GM23338 (cell line): Measurements from ENCODE around the gene CFL2. TPM values are rescaled to one million over a fixed set of nuclear protein-coding genes. Genes with fewer than 3 reads are reported as not detected.
"Not testable (repeated sequence)": the region's sequence is repeated elsewhere in the genome, so short reads cannot be mapped to it uniquely, and the experiment has no call there.

ENCODE experiments used
- ATAC-seq: fragments of 200-7000 bp; cut with Tn5 transposase; 3 replicates; pipeline ENCODE4 v1.9.1; 2020
- DNase-seq: peaks from one replicate; pipeline ENCODE4 v3.0.0-alpha.2; 2015; ENCODE audit warnings: low spot score
- H2AFZ ChIP-seq: fragments of 200-600 bp; sonication (generic); 2 replicates; pipeline ENCODE4 v1.8.0; 2016; ENCODE audit warnings: antibody characterized with exemption, mild to moderate bottlenecking, moderate library complexity
- H3F3A ChIP-seq: fragments of 200-600 bp; sonication (generic); replicated peaks from 2 replicates; pipeline ENCODE4 v1.8.0; 2017; ENCODE audit warnings: antibody characterized with exemption, mixed run types, low read depth
- H3K27ac ChIP-seq: fragments of 200-600 bp; sonication (generic); 2 replicates; pipeline ENCODE4 v1.6.1; 2016; ENCODE audit warnings: low read depth
- H3K27me3 ChIP-seq: fragments of 200-600 bp; sonication (generic); 2 replicates; pipeline ENCODE4 v1.8.0; 2016; ENCODE audit warnings: mild to moderate bottlenecking, mixed run types, moderate library complexity; ENCODE audit not compliant: insufficient read depth
- H3K36me3 ChIP-seq: fragments of 200-600 bp; sonication (generic); 2 replicates; pipeline ENCODE4 v1.8.0; 2016; ENCODE audit warnings: mild to moderate bottlenecking; ENCODE audit not compliant: insufficient read depth
- H3K4me1 ChIP-seq: fragments of 200-600 bp; sonication (generic); 2 replicates; pipeline ENCODE4 v1.8.0; 2016; ENCODE audit warnings: mild to moderate bottlenecking, moderate library complexity; ENCODE audit not compliant: insufficient read depth
- H3K4me2 ChIP-seq: fragments of 200-600 bp; sonication (generic); 2 replicates; pipeline ENCODE4 v1.7.1; 2017; ENCODE audit warnings: mixed run types
- H3K4me3 ChIP-seq: fragments of 200-600 bp; sonication (generic); 2 replicates; pipeline ENCODE4 v1.6.1; 2016; ENCODE audit warnings: mixed run types
- H3K79me2 ChIP-seq: fragments of 200-600 bp; sonication (generic); replicated peaks from 2 replicates; pipeline ENCODE4 v1.8.0; 2017; ENCODE audit warnings: mild to moderate bottlenecking; ENCODE audit not compliant: insufficient read depth
- H3K9me2 ChIP-seq: fragments of 200-600 bp; sonication (generic); 2 replicates; pipeline ENCODE4 v1.8.0; 2017; ENCODE audit not compliant: insufficient read depth
- H4K20me1 ChIP-seq: fragments of 200-600 bp; sonication (generic); replicated peaks from 2 replicates; pipeline ENCODE4 v1.8.0; 2017; ENCODE audit warnings: mild to moderate bottlenecking; ENCODE audit not compliant: insufficient read depth
- H3K27ac Mint-ChIP-seq: 2 replicates; pipeline ENCODE4 v1.8.0; 2020; ENCODE audit warnings: inconsistent platforms, mild to moderate bottlenecking, moderate library complexity, mixed read lengths
- H3K27me3 Mint-ChIP-seq: 3 replicates; pipeline ENCODE4 v1.8.0; 2022; ENCODE audit warnings: low read depth, mild to moderate bottlenecking, moderate library complexity, mixed read lengths, inconsistent platforms; ENCODE audit not compliant: insufficient read depth, poor library complexity
- H3K36me3 Mint-ChIP-seq: 3 replicates; pipeline ENCODE4 v1.8.0; 2021; ENCODE audit warnings: low read depth, mild to moderate bottlenecking, inconsistent platforms, moderate library complexity, mixed read lengths
- H3K4me1 Mint-ChIP-seq: 3 replicates; pipeline ENCODE4 v1.8.0; 2020; ENCODE audit warnings: mild to moderate bottlenecking, inconsistent platforms, mixed read lengths
- H3K4me3 Mint-ChIP-seq: 3 replicates; pipeline ENCODE4 v1.8.0; 2021; ENCODE audit warnings: moderate library complexity, mild to moderate bottlenecking, inconsistent platforms, mixed read lengths
- H3K9me3 Mint-ChIP-seq: 3 replicates; pipeline ENCODE4 v1.8.0; 2020; ENCODE audit warnings: moderate library complexity, mild to moderate bottlenecking, inconsistent platforms, mixed read lengths
- CTCF ChIP-seq, 2 experiments: fragments of 200-600 bp in 1 of 2; sonication (generic) in 1 of 2; conservative IDR thresholded peaks; 2 replicates each; pipeline versions ENCODE4 v1.5.1 to v1.6.1; 2016 to 2017; ENCODE audit warnings: antibody characterized with exemption in 2 of 2, low read depth in 2 of 2, mild to moderate bottlenecking in 2 of 2, moderate library complexity in 1 of 2
- EZH2 ChIP-seq: fragments of 200-600 bp; sonication (generic); IDR thresholded peaks from one replicate; pipeline ENCODE4 v1.8.0; 2017; ENCODE audit warnings: antibody characterized with exemption, mild to moderate bottlenecking, low read depth; ENCODE audit not compliant: unreplicated experiment
- JUNB ChIP-seq: IDR thresholded peaks from one replicate; pipeline ENCODE4 v1.6.1; 2016; ENCODE audit warnings: antibody characterized with exemption; ENCODE audit not compliant: unreplicated experiment
- NANOG ChIP-seq: IDR thresholded peaks from 2 replicates; pipeline ENCODE4 v1.6.1; 2016; ENCODE audit warnings: antibody characterized with exemption, borderline replicate concordance
- POLR2AphosphoS5 ChIP-seq: IDR thresholded peaks from 2 replicates; pipeline ENCODE4 v1.6.1; 2016; ENCODE audit warnings: antibody characterized with exemption, low read depth
- STAT1 ChIP-seq: IDR thresholded peaks from one replicate; pipeline ENCODE4 v1.6.1; 2016; ENCODE audit warnings: antibody characterized with exemption; ENCODE audit not compliant: unreplicated experiment
- ZNF114 ChIP-seq: fragments of 250-450 bp; sonication (Bioruptor Pico); IDR thresholded peaks from 2 replicates; pipeline ENCODE4 v1.5.0; 2020; ENCODE audit warnings: mild to moderate bottlenecking, moderate library complexity
- ZNF331 ChIP-seq: fragments of 250-450 bp; sonication (Bioruptor Pico); IDR thresholded peaks from 2 replicates; pipeline ENCODE4 v1.5.0; 2020; ENCODE audit warnings: low read depth, mild to moderate bottlenecking, moderate library complexity
- ZNF462 ChIP-seq: fragments of 250-450 bp; sonication (Bioruptor Pico); IDR thresholded peaks from 2 replicates; pipeline ENCODE4 v1.5.0; 2020; ENCODE audit warnings: mild to moderate bottlenecking, moderate library complexity
- polyA plus RNA-seq: library from polyadenylated mRNA; unstranded; fragments of >200 nt; fragmentation: Nextera tagmentation; extraction: Ambion mirVana; gene quantifications from 2 replicates; pipeline ENCODE4 v1.2.1, GENCODE V29; 2016
- total RNA-seq: library from RNA; depleted of rRNA; stranded (reverse); fragments of >200 nt; shearing (Covaris generic); gene quantifications from 2 replicates; pipeline ENCODE4 v1.2.3, GENCODE V29; 2014

CFL2 gene
- total and polyA plus RNA-seq, 2 experiments from 2014 or later, result 10.9 to 14.8 TPM

GRCh38 chr14:34699873-34700621 lies 14.3 kb downstream of the CFL2 start:
- Histone ChIP-seq H2AFZ (no peak overlapping the region), H3K4me1 (no peaks in the 10 kb centered on the region), H3K9me2 (no peaks in the 10 kb centered on the region), H3K27me3 (no peaks in the 10 kb centered on the region), H4K20me1 (no peaks in the 10 kb centered on the region), H3K4me2 (no peak overlapping the region), H3K27ac (no peak overlapping the region), H3F3A (no peaks in the 10 kb centered on the region), H3K79me2 (no peaks in the 10 kb centered on the region), H3K36me3 (no peaks in the 10 kb centered on the region), H3K4me3 (no peak overlapping the region)
- TF ChIP-seq ZNF114, result no peak
- TF ChIP-seq STAT1, result no peak
- TF ChIP-seq EZH2, result no peak
- no peak for TF ChIP-seq NANOG
- no peak for TF ChIP-seq POLR2AphosphoS5
- no peak for TF ChIP-seq ZNF331
- no peak for TF ChIP-seq ZNF462
- TF ChIP-seq JUNB, result no peak
- TF ChIP-seq CTCF (conservative IDR thresholded peaks at IDR 0.05; ENCODE audit: low read depth in 2 of 2), result no peak
- ATAC-seq (no peak), DNase-seq (no peak)
- no peaks in the 10 kb centered on the region for H3K4me1 Mint-ChIP-seq
- H3K27me3 Mint-ChIP-seq, result peaks cover 5% of the 10 kb centered on the region
- no peak overlapping the region for H3K27ac Mint-ChIP-seq
- H3K36me3 Mint-ChIP-seq, result no peaks in the 10 kb centered on the region
- no peaks in the 10 kb centered on the region for H3K9me3 Mint-ChIP-seq
- no peak overlapping the region for H3K4me3 Mint-ChIP-seq

GRCh38 chr14:34694216-34694615 lies 20.2 kb downstream of the CFL2 start:
- H3K4me3 Mint-ChIP-seq, H3K36me3 ChIP-seq, H3K27ac Mint-ChIP-seq, H3F3A ChIP-seq, H3K79me2 ChIP-seq, H3K4me2 ChIP-seq, H2AFZ ChIP-seq, H3K4me3 ChIP-seq, H3K9me3 Mint-ChIP-seq, DNase-seq, H3K27me3 Mint-ChIP-seq, H3K27ac ChIP-seq, ATAC-seq, H4K20me1 ChIP-seq, H3K27me3 ChIP-seq, H3K9me2 ChIP-seq, H3K36me3 Mint-ChIP-seq: not testable (repeated sequence)
- peaks cover 14% of the 10 kb centered on the region for H3K4me1 Mint-ChIP-seq
- H3K4me1 ChIP-seq, result peaks cover 14% of the 10 kb centered on the region
